ENCODE measurements around the gene ZNF275.

ZNF275 gene

GRCh38 chrX:153348421-153348820 lies 14.5 kb downstream of the ZNF275 start:
- no peaks in the 10 kb centered on the region for H3K9me3 Mint-ChIP-seq
- peaks cover 9% of the 10 kb centered on the region for H3K36me3 Mint-ChIP-seq (ENCODE audit: insufficient read depth)
- no peak overlapping the region for H3K4me3 Mint-ChIP-seq
- DNase-seq (ENCODE audit: low spot score in 2 of 2) (no peak), ATAC-seq (replicated peaks; ENCODE audit: extremely low read depth, poor library complexity, severe bottlenecking) (no peak)
- H3K4me1 Mint-ChIP-seq, result peaks cover 6% of the 10 kb centered on the region
- no peak overlapping the region for H3K27ac Mint-ChIP-seq (ENCODE audit: low read depth)
- no peaks in the 10 kb centered on the region for H3K27me3 Mint-ChIP-seq

GRCh38 chrX:153349952-153350351 lies 16.0 kb downstream of the ZNF275 start:
- Mint-ChIP-seq H3K4me3 (no peak overlapping the region), H3K4me1 (peaks cover 6% of the 10 kb centered on the region), H3K27ac (ENCODE audit: low read depth) (no peak overlapping the region), H3K9me3 (no peaks in the 10 kb centered on the region), H3K27me3 (no peaks in the 10 kb centered on the region), H3K36me3 (ENCODE audit: insufficient read depth) (peaks cover 9% of the 10 kb centered on the region)
- no peak for ATAC-seq (replicated peaks; ENCODE audit: extremely low read depth, poor library complexity, severe bottlenecking)
- DNase-seq (ENCODE audit: low spot score in 2 of 2), result no peak

- Mint-ChIP-seq H3K27ac (ENCODE audit: low read depth) (no peak overlapping the region), H3K27me3 (no peaks in the 10 kb centered on the region), H3K9me3 (no peaks in the 10 kb centered on the region), H3K4me1 (peaks cover 6% of the 10 kb centered on the region), H3K4me3 (no peak overlapping the region), H3K36me3 (ENCODE audit: insufficient read depth) (peaks cover 7% of the 10 kb centered on the region)
- no peak for DNase-seq (ENCODE audit: low spot score in 2 of 2)
- ATAC-seq (replicated peaks; ENCODE audit: extremely low read depth, poor library complexity, severe bottlenecking), result no peak
These were observed 18.0 kb downstream of the ZNF275 start for GRCh38 chrX:153351981-153352380.

GRCh38 chrX:153352858-153353257 lies 18.9 kb downstream of the ZNF275 start:
- Mint-ChIP-seq H3K36me3 (ENCODE audit: insufficient read depth) (peaks cover 7% of the 10 kb centered on the region), H3K27me3 (no peaks in the 10 kb centered on the region), H3K9me3 (no peaks in the 10 kb centered on the region), H3K27ac (ENCODE audit: low read depth) (no peak overlapping the region), H3K4me3 (no peak overlapping the region), H3K4me1 (peaks cover 6% of the 10 kb centered on the region)
- ATAC-seq (replicated peaks; ENCODE audit: extremely low read depth, poor library complexity, severe bottlenecking) (no peak), DNase-seq (ENCODE audit: low spot score in 2 of 2) (no peak)

GRCh38 chrX:153353416-153353815 lies 19.5 kb downstream of the ZNF275 start:
- Mint-ChIP-seq H3K27me3 (no peaks in the 10 kb centered on the region), H3K4me3 (no peak overlapping the region)

DNA sequence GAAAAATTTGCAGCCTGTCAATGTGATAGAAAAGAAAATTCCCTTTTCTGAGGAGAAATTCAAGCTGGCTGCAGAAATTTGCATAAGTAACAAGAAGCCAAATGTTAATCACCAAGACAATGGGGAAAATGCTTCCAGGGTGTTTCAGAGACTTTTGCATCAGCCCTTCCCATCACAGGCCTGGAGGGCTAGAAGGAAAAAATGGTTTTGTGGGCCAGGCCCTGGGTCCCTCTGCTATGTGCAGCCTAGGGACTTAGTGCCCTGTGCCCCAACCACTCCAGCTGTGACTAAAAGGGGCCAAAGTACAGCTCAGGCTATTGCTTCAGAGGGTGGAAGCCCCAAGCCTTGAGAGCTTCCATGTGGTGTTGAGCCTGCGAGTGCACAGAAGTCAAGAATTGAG lies 23.9 kb downstream of the ZNF275 start:
- ATAC-seq (replicated peaks; ENCODE audit: extremely low read depth, poor library complexity, severe bottlenecking) (no peak), DNase-seq (ENCODE audit: low spot score in 2 of 2) (no peak)
- Mint-ChIP-seq H3K27ac (ENCODE audit: low read depth) (no peak overlapping the region), H3K4me3 (no peak overlapping the region), H3K9me3 (no peaks in the 10 kb centered on the region), H3K4me1 (no peaks in the 10 kb centered on the region), H3K27me3 (no peaks in the 10 kb centered on the region), H3K36me3 (ENCODE audit: insufficient read depth) (no peaks in the 10 kb centered on the region)

More at GRCh38 chrX:153353416-153353815, 19.5 kb downstream of the ZNF275 start:
- no peaks in the 10 kb centered on the region for H3K9me3 Mint-ChIP-seq
- peaks cover 6% of the 10 kb centered on the region for H3K4me1 Mint-ChIP-seq
- H3K27ac Mint-ChIP-seq (ENCODE audit: low read depth), result no peak overlapping the region
- H3K36me3 Mint-ChIP-seq (ENCODE audit: insufficient read depth), result peaks cover 6% of the 10 kb centered on the region
- no peak for DNase-seq (ENCODE audit: low spot score in 2 of 2)
- ATAC-seq (replicated peaks; ENCODE audit: extremely low read depth, poor library complexity, severe bottlenecking), result no peak

GRCh38 chrX:153361781-153362397 lies 27.9 kb downstream of the ZNF275 start:
- H3K27ac Mint-ChIP-seq (ENCODE audit: low read depth), result no peak overlapping the region
- ATAC-seq (replicated peaks; ENCODE audit: extremely low read depth, poor library complexity, severe bottlenecking) (no peak), DNase-seq (ENCODE audit: low spot score in 2 of 2) (no peak)
- H3K9me3 Mint-ChIP-seq, result no peaks in the 10 kb centered on the region
- H3K4me3 Mint-ChIP-seq, result no peak overlapping the region
- H3K4me1 Mint-ChIP-seq, result no peaks in the 10 kb centered on the region
- H3K36me3 Mint-ChIP-seq (ENCODE audit: insufficient read depth), result no peaks in the 10 kb centered on the region
- H3K27me3 Mint-ChIP-seq, result no peaks in the 10 kb centered on the region

- Mint-ChIP-seq H3K4me3 (no peak overlapping the region), H3K4me1 (peaks cover 3% of the 10 kb centered on the region), H3K27me3 (peaks cover 11% of the 10 kb centered on the region), H3K36me3 (ENCODE audit: insufficient read depth) (no peaks in the 10 kb centered on the region), H3K27ac (ENCODE audit: low read depth) (no peak overlapping the region), H3K9me3 (no peaks in the 10 kb centered on the region)
- DNase-seq (ENCODE audit: low spot score in 2 of 2), result no peak
- ATAC-seq (replicated peaks; ENCODE audit: extremely low read depth, poor library complexity, severe bottlenecking), result no peak
These were observed 31.7 kb downstream of the ZNF275 start for GRCh38 chrX:153365670-153366069.

DNA sequence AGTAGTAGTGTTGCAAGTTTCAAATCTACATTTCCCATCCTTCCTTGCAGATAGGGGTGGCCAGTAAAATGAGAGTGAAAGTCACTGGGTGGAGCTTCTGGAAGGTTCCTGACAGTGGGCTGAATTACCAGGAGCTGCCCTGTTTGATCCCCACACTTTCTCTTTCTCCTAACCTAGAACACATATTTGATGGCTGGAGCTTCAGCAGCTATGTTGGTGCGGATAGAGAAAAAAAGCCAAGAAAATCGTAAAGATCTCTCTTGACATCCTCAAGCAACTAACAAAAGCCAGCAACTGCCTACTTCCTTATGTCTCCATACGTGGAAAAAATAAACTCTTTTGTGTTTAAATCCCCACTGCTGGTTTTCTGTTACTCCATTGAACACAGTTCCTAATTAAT lies 32.2 kb downstream of the ZNF275 start:
- Mint-ChIP-seq H3K4me1 (peaks cover 5% of the 10 kb centered on the region), H3K9me3 (no peaks in the 10 kb centered on the region), H3K27ac (ENCODE audit: low read depth) (no peak overlapping the region), H3K4me3 (no peak overlapping the region), H3K27me3 (peaks cover 15% of the 10 kb centered on the region), H3K36me3 (ENCODE audit: insufficient read depth) (no peaks in the 10 kb centered on the region)
- ATAC-seq (replicated peaks; ENCODE audit: extremely low read depth, poor library complexity, severe bottlenecking) (no peak), DNase-seq (ENCODE audit: low spot score in 2 of 2) (no peak)

- Mint-ChIP-seq H3K9me3 (no peaks in the 10 kb centered on the region), H3K27me3 (peaks cover 15% of the 10 kb centered on the region), H3K36me3 (ENCODE audit: insufficient read depth) (no peaks in the 10 kb centered on the region), H3K4me1 (peaks cover 5% of the 10 kb centered on the region), H3K27ac (ENCODE audit: low read depth) (no peak overlapping the region), H3K4me3 (no peak overlapping the region)
- ATAC-seq (replicated peaks; ENCODE audit: extremely low read depth, poor library complexity, severe bottlenecking) (no peak), DNase-seq (ENCODE audit: low spot score in 2 of 2) (no peak)
These were observed 33.1 kb downstream of the ZNF275 start for GRCh38 chrX:153366878-153367538.

GRCh38 chrX:153370293-153371055 lies 36.5 kb downstream of the ZNF275 start:
- no peak overlapping the region for H3K27ac Mint-ChIP-seq (ENCODE audit: low read depth)
- DNase-seq (ENCODE audit: low spot score in 2 of 2) (no peak), ATAC-seq (replicated peaks; ENCODE audit: extremely low read depth, poor library complexity, severe bottlenecking) (no peak)

GRCh38 chrX:153371256-153371655 lies 37.3 kb downstream of the ZNF275 start:
- no peak overlapping the region for H3K27ac Mint-ChIP-seq (ENCODE audit: low read depth)
- DNase-seq (ENCODE audit: low spot score in 2 of 2) (no peak), ATAC-seq (replicated peaks; ENCODE audit: extremely low read depth, poor library complexity, severe bottlenecking) (no peak)
- H3K27me3 Mint-ChIP-seq, result peaks cover 15% of the 10 kb centered on the region
- H3K36me3 Mint-ChIP-seq (ENCODE audit: insufficient read depth), result no peaks in the 10 kb centered on the region
- peaks cover 5% of the 10 kb centered on the region for H3K4me1 Mint-ChIP-seq
- H3K4me3 Mint-ChIP-seq, result no peak overlapping the region
- no peaks in the 10 kb centered on the region for H3K9me3 Mint-ChIP-seq

More at GRCh38 chrX:153370293-153371055, 36.5 kb downstream of the ZNF275 start:
- H3K9me3 Mint-ChIP-seq, result no peaks in the 10 kb centered on the region
- H3K4me3 Mint-ChIP-seq, result no peak overlapping the region
- H3K36me3 Mint-ChIP-seq (ENCODE audit: insufficient read depth), result no peaks in the 10 kb centered on the region
- H3K4me1 Mint-ChIP-seq, result peaks cover 5% of the 10 kb centered on the region
- H3K27me3 Mint-ChIP-seq, result peaks cover 15% of the 10 kb centered on the region

- peaks cover 15% of the 10 kb centered on the region for H3K27me3 Mint-ChIP-seq
- ATAC-seq (replicated peaks; ENCODE audit: extremely low read depth, poor library complexity, severe bottlenecking), result no peak
These were observed 39.0 kb downstream of the ZNF275 start for GRCh38 chrX:153372949-153373348.

More at GRCh38 chrX:153372949-153373348, 39.0 kb downstream of the ZNF275 start:
- H3K9me3 Mint-ChIP-seq, result no peaks in the 10 kb centered on the region
- peaks cover 5% of the 10 kb centered on the region for H3K4me1 Mint-ChIP-seq
- H3K36me3 Mint-ChIP-seq (ENCODE audit: insufficient read depth), result no peaks in the 10 kb centered on the region
- no peak overlapping the region for H3K27ac Mint-ChIP-seq (ENCODE audit: low read depth)
- DNase-seq (ENCODE audit: low spot score in 2 of 2), result no peak
- no peak overlapping the region for H3K4me3 Mint-ChIP-seq
